Measurements from ENCODE around the gene MAN2A1.
A peak's percentile ranks its signal among the peaks of the same experiment; 100 is the strongest.

The MAN2A1 gene

GRCh38 chr5:109832207-109833188 lies 142.8 kb downstream of the MAN2A1 start:
- DNase-seq: peak; percentile 54

- DNase-seq: peak; percentile 29
These were observed 144.2 kb downstream of the MAN2A1 start for GRCh38 chr5:109833946-109834345.

- DNase-seq: no peak
These were observed 146.6 kb downstream of the MAN2A1 start for GRCh38 chr5:109836280-109836679.

- no peak for DNase-seq
These were observed 147.6 kb downstream of the MAN2A1 start for GRCh38 chr5:109837231-109837861.

GRCh38 chr5:109838157-109838556 lies 148.4 kb downstream of the MAN2A1 start:
- DNase-seq: no peak

- peak; percentile 38 for DNase-seq
These were observed 154.4 kb downstream of the MAN2A1 start for GRCh38 chr5:109844148-109844547.

- DNase-seq: no peak
These were observed 155.0 kb downstream of the MAN2A1 start for GRCh38 chr5:109844695-109845094.

- DNase-seq: no peak
These were observed 158.4 kb downstream of the MAN2A1 start for GRCh38 chr5:109848130-109848529.

GRCh38 chr5:109849478-109850088 lies 159.9 kb downstream of the MAN2A1 start:
- no peak for DNase-seq

- DNase-seq: peak; percentile 71
These were observed 162.8 kb downstream of the MAN2A1 start for GRCh38 chr5:109852371-109853155.

- DNase-seq: no peak
These were observed 163.7 kb downstream of the MAN2A1 start for GRCh38 chr5:109853377-109853776.

GRCh38 chr5:109855056-109855455 lies 165.3 kb downstream of the MAN2A1 start:
- no peak for DNase-seq

GRCh38 chr5:109857405-109858031 lies 167.8 kb downstream of the MAN2A1 start:
- DNase-seq: no peak

GRCh38 chr5:109859537-109859936 lies 169.8 kb downstream of the MAN2A1 start:
- no peak for DNase-seq

GRCh38 chr5:109862301-109862700 lies 172.6 kb downstream of the MAN2A1 start:
- DNase-seq: no peak

- no peak for DNase-seq
These were observed 174.0 kb downstream of the MAN2A1 start for GRCh38 chr5:109863752-109864151.

GRCh38 chr5:109865637-109866036 lies 175.9 kb downstream of the MAN2A1 start:
- DNase-seq: peak; percentile 76

GRCh38 chr5:109866051-109866450 lies 176.3 kb downstream of the MAN2A1 start:
- no peak for DNase-seq

GRCh38 chr5:109868737-109869136 lies 179.0 kb downstream of the MAN2A1 start:
- DNase-seq: peak; percentile 12

- no peak for DNase-seq
These were observed 184.0 kb downstream of the MAN2A1 start for GRCh38 chr5:109873687-109874086.

- DNase-seq: no peak
These were observed 184.4 kb downstream of the MAN2A1 start for GRCh38 chr5:109874108-109874507.

GRCh38 chr5:109876030-109876725 lies 186.5 kb downstream of the MAN2A1 start:
- DNase-seq: no peak

Data from hematopoietic multipotent progenitor cell treated with erythropoietin and hydrocortisone succinate and interleukin-3 and kit ligand, for 6 days (in vitro differentiated cells).